HG03108 (cell line): ENCODE results near the gene CDC73.

Experiments
- ATAC-seq: cut with Tn5 transposase; IDR thresholded peaks from one replicate; pipeline ENCODE4 v1.9.1; 2021; ENCODE audit warnings: moderate library complexity; ENCODE audit not compliant: unreplicated experiment

CDC73 gene

DNA sequence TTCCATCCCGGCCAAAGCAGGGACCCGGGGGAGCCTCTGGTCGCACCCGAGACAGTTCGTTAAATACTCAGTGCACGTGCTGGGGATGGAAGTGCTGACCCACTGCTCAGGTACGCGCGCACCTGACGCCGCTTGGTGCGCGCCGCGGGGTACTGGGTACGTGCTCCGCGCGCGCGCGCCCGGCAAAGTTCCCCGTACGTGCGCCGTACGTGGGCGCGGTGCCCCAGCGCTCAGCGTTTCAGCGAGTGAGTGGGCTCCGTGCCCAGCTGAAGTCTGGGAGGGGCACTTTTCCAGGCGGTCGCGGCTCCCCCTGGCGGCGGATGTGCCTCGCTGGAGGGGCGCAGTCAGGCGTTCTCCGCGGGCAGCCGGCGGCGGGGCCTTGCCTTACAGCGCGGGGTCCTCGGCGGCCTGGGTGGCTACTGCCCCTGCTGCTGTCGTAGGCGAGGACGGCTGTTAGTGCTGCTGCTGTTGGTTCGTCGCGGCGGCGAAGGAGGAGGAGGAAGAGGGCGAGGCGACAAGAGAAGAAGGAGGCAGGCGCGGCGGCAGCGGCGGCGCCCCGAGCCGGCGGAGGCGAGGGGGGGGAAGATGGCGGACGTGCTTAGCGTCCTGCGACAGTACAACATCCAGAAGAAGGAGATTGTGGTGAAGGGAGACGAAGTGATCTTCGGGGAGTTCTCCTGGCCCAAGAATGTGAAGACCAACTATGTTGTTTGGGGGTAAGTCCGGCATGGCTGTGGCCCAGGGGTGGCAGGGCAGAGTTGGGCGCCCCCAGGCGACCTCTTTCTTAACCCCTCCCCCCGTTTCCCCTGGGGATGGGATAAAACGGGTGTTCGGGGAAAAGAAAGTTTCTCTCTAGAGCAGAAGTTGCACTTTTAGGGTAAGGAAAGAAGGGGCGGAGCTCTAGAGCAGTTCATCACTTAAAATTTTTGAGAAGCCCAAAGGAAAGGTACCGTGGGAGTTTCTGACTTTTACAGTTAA, at the start of gene CDC73:
Gene CDC73, plus strand, starts transcription at position 416 of the 978 bp plus-strand sequence. Its CDS starts 170 bp downstream, at position 586.
- peak; percentile 91 for ATAC-seq

DNA sequence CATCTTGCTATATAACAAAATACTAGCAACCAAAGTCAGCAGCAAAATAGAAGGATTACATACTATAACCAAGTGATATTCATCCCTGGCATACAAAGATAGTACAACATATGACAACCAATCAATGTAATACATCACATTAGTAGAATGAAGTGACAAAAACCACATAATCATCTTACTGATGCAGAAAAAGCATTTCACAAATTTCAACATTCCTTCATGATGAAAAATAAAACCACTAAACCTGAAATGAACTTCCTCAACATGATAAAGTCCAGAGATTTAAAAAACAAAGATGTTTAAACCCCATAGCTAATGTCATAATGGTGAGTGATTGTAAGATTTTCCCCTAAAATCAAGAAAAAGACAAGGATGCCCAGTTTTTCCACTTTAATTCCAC, 43.8 kb upstream of the CDC73 start:
- no peak for ATAC-seq

DNA sequence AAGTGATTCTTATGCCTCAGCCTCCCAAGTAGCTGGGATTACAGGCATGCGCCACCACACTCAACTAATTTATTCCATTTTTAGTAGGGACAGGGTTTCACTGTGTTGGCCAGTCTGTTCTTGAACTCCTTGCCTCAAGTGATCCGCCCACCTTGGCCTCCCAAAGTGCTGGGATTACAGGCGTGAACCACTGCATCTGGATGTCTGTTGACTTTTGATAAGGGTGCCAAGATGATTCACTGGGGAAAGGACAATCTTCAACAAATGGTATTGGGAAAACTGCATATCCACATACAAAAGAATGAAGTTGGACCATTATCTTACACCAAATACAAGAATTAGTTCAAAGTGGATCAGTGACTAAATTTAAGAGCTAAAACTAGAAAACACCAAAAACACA, 42.6 kb upstream of the CDC73 start:
- ATAC-seq = no peak

DNA sequence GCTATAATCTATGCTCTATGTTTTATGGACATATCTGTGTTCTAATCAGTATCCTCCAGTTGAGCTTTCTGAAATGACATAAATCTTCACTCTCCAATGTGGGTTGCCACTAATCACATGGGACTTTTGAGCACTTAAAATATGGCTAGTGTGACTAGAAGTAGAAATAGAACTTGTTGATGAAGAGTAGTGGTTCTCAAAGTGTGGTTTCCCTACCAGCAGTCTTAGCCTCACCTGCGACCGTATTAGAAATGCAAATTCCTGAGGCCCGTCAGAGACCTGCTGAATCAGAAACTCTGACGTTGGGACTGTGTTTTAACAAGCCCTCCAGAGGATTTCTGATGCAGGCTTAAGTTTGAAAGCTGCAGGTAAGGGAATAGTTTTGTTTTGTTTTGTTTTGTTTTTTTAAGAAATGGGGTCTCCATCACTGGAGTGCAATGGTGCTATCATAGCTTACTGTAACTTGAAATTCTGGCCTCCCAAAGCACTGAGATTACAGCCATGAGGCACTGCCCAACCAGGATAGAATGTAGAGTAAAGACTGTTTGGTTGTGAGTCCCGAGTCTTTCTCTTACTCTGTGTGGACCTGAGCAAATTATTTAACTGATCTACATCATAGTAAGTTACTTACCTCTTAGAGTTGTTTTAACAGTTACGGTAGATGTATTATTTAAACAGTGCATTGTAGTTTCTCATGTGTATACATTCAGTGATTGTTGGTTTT, 38.3 kb upstream of the CDC73 start:
- peak; percentile 92 for ATAC-seq

DNA sequence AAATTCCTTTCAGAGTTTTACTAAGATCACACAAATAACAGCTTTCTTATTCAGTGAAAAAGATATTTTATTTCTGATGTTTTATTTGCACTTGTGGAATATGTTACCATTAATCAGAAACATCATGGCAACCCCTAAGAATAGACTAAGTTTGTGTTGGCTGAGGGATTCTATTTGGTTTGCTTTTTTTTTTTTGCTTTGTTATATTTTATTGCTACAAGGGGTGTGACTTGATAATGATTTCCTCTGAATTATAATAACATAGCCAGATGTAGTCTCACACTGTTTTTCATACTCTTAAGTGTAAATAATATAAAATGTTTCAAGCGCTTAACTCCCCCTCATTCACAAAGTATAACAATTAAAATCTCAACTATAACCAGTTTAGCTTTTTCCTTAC, 36.6 kb upstream of the CDC73 start:
- no peak for ATAC-seq

DNA sequence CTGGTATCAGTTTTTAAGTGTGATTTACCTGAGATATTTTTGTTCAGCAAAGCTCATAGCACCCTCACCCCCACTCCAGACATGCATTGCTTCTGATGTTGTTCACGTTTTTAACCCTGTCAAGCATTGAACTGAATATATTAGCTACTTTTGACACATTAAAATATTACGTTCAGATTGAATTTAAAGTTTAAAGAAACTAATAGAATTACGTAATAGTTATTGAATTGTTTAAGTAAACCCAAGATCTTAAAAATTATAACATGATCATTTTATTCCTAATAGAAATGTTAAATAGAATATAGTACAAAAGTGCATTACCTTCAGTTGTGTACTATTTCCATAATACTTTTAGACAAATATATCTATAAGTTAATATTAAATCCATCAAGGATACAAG, 35.5 kb upstream of the CDC73 start:
- ATAC-seq = no peak

DNA sequence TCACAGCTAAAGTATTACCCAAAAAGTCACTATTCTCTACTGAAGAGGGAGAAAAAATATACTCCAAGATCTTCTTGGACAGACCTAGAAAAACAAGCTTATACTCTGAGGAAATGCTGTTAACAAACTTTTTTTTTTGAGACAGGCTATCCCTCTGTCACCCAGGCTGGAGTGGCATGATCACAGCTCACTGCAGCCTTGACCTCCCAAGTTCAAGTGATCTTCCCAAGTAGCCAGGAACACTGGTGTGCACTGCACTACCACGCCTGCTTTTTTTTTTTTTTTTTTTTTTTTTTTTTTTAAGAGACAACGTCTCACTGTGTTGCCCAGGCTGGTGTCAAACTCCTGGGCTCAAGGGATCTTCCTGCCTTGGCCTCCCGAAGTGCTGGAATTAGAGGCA, 33.9 kb upstream of the CDC73 start:
- ATAC-seq = no peak

DNA sequence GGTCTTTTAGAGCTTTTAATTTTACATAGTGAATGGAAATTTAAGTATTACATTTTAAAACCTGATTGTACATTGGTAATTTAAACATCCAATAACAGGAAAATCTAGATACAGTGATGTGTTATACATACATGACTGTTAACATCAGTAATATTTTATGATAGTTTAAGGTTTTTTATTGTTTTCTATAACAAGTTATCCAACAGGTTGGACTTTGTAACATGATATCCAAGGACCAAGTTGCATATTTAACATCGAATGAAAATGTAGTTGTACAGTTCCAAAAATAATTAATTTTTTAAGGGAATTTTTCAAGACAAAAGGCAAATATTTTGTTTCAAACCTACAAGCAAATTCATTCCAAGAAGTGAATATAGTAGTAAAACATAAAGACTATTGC, 31.0 kb upstream of the CDC73 start:
- ATAC-seq = no peak

DNA sequence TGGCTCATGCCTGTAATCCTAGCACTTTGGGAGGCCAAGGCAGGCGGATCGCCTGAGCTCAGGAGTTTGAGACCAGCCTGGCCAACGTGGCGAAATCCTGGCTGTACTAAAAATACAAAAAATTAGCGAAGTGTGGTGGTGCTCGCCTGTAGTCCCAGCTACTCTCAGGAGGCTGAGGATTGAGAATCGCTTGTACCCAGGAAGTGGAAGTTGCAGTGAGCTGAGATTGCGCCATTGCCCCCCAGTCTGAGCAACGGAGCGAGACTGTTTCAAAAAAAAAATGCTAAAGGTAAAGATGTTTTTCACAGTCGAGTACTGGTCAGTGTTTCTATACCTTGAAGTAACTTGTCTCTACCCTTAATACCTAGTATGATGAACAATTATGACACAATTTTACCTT, 27.7 kb upstream of the CDC73 start:
- no peak for ATAC-seq

DNA sequence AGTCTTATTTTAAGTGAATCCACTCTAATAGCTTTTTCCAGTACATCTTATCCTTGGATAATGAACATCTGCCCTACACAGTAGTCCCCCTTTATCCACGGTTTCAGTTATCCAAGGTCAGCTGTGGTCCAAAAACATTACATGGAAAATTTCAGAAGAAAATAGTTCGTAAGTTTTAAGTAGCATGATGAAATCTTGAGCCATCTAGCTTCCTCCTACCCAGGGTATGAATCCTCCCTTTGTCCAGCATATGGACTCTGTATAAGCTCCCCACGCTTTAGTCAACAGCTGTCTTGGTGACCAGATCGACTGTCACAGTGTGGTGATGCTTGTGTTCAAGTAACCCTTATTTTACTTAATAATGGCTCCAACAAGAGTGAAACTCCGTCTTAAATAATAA, 19.2 kb upstream of the CDC73 start:
- no peak for ATAC-seq

DNA sequence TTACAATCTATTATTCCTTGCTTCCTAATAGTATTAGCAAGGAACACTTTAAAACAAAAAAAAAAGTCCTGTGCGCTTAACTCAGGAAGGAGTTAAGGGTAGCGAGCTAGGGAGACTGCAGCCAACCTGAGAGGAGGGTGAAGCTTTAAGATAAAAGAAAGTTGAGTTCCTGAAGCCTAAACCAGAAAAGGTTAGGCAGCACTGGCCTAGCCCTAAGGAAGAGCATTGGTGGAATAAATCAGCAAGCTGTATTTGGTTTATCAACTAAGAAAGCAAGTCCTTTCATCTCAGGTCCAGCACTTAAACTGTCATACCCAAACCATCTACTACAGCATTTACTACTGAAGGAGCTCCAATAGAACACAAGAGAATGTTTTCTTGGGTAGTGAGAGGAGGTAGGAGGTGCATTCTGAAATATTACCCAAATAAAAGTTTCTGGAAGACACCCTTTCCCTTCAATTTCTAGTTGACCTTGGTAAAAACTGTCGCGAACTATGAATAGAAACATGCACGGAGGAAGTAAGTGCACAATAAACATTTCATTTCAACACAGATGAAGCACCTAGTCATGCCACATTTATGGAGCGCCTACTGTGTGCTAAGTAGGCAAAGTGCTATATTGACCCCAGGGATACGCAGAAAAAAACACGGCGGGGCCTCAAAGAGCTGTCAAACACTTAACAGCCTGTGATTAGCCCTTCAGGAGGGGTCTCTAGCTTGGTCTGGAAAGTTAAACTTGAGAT, 17.9 kb upstream of the CDC73 start:
- peak; percentile 0 for ATAC-seq

DNA sequence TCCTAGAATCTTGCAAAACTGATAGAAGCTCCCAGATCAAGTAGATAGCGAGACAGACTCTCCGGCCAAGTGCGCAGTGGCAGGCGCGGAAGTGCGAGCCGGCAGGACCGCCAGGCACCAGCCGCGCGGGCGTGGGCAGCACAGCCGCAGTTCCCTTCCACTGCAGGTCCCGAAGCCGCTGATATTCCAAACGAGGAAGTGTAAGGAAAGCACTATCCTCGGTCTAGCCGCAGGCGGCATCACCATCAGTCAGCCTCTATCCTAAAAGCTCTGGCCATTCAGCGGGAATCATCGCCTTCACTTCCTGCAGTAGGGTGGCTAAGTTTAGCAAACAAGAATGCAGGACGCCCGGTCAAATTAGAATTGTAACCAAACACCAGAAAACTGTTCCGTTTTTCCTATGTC, 17.3 kb upstream of the CDC73 start:
- ATAC-seq = peak; percentile 31

DNA sequence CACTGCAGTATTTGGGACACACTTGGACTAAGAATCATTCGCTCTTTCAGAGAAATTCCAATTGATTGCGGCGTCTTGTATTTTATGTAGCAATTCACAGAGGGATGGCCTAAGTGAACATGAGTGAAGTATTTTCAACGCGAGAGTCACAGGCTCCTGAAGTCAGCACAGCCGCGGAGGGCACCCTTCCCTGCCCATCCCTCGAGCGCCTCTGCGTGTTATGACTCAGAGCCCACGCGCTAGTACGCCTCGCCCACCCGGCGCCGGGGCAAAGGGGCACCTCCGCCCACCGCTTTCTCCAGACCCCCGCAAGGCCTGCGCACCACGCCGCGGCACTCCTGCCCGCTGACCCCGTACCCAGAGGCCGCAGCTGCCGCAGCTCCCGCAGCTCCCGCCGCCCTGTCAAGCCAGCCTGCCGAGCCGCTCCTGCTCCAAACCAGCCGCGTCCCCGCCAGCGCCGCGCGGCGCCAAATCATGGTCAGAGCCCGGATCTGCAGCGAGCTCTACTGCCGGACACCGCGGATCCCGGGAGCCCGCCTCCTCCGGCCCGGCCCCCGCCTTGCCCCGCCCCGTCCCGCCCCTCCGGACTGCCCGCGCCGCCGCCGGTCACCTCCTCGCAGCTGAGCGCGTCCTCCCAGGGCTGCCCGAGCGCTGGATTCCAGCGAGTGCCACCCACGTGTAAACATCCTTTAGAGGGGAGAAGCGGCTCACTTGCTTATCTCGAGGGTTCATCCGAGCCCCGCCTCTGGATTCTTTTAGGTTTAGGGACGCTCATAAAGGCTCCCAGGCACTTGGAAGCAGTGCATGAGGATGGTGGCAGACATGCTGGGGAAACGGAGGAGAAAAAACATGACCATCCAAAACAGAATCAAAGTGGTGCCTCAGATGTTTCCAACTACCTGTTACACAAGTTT, 16.7 kb upstream of the CDC73 start, which contains the start of gene GLRX2:
Gene GLRX2, minus strand, starts transcription at position 508 of the 914 bp plus-strand sequence. Its CDS starts 32 bp downstream, at position 476.
- ATAC-seq = peak; percentile 89

DNA sequence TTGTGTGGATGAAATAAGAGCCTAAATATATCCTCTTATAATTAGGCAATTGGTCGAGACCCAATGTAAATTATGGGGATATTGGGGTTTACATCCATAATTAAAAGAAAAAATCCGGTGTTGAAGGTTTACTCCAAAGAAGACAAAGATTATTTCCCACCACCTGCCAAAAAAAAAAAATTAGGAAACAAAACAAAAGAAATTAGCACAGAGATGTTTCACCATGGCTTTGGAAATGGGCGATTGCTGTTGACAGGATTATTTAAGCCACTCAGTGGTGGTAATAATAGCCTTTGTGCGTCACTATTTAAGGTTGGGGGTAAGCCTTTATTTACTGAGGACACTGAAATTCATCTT, 16.0 kb upstream of the CDC73 start:
- ATAC-seq = no peak

DNA sequence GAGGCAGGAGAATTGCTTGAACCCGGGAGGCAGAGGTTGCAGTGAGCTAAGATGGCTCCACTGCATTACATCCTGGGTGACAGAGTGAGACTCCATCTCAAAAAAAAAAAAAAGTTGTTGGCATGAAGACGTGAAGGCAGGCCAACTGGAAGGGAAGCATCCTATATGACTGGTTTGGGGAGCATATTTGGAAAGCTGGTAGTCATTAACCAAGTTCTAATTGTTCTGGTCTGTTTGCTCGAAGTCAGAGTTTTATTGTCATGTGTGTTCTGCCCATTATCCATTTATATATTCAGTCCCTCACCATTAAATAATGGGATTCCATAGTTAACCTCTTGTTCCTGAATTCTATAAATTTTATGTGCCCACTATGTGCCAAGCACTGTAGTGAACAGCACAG, 13.4 kb upstream of the CDC73 start:
- no peak for ATAC-seq

DNA sequence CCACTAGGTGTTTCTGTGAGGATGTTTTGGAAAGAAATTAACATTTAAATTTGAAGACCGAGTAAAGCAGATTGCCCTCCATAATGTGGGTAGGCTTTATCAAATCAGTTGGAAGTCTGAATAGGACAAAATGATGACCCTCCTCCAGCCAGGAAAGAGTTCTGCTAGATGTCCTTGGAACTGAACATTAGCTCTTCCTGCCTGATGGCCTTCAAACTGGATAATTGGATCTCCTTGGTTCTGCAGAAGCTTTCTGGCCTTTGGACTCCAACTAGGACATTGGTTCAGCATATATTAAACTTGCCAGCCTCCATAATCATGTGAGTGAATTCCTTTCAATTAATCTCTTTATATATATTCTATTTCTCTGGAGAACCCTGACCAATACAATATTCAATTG, 12.2 kb upstream of the CDC73 start:
- ATAC-seq = no peak

DNA sequence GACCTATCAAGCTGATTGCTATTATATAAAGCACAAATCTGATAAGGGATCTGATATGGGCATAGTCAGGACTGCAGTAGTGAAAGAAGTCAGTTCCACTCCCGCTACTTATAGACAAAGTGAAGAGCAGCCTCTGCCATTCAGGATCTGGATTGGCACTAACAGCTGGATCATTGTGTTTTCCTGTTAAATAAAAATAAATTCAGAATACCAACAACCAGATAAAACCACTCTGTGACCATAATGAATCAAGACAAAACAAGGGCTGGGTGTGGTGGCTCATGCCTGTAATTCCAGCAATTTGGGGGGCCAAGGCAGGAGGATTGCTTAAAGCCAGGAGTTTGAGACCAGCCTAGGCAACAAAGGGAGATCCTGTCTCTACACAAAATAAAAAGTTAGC, 11.6 kb upstream of the CDC73 start:
- no peak for ATAC-seq

DNA sequence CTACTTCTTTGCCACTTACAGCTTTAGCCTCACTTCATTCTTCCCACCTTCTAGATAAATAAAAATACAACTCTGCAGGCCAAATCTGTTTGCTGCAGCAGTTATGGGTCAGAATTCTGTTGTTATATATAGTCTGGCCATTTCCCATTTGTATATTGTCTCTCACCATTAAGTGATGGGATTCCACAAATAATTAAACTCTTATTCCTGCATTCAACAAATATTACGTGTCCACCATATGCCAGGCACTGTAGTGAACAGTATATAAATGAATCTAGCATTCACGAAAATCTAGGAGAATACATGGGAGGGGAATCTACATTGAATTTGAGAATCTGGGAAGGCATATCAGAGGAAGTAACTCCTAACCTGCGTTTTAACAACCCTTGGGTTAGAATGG, 11.0 kb upstream of the CDC73 start:
- no peak for ATAC-seq

DNA sequence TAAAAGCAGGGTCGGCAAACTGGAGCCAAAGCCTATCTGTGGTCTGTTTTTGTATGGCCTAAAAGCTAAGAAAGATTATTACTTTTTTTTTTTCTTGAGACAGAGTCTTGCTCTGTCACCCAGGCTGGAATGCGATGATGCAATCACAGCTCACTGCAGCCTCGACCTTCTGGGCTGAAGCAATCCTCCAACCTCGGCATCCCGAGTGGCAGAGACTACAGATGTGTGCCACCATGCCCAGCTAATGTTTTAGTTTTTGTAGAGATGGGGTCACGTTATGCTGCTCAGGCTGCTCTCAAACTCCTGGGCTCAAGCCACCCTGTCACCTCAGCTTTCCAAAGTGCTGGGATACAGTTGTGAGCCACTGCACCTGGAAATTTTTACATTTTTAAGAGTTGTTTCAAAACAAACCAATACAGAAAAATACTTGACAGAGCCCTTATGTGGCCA, 10.2 kb upstream of the CDC73 start:
- ATAC-seq = no peak
